MCF 10A (cell line): ENCODE data around the gene FLOT1. TPM values are rescaled to one million over a fixed set of nuclear protein-coding genes. Genes with fewer than 3 reads are reported as not detected.

ENCODE experiments used
- BruUV-seq: library from RNA; stranded (reverse); fragments of 400-500 nt; replicated peaks from 2 replicates; lab custom pipeline; 2021; lab: Mats Ljungman, UMichigan
- CTCF ChIA-PET: fragments of 300-600 bp; sonication (Branson Sonifier 250); formaldehyde crosslinking; extraction: SDS; loops from one replicate; lab custom pipeline; 2021; ENCODE audit warnings: antibody characterized with exemption, inconsistent platforms; lab: Yijun Ruan, JAX
- POLR2A ChIA-PET: fragments of 300-600, 350-650 bp; sonication (Branson Sonifier 250); formaldehyde crosslinking; extraction: SDS; loops from one replicate; lab custom pipeline; 2020; ENCODE audit warnings: antibody characterized with exemption, inconsistent platforms; lab: Yijun Ruan, JAX
- DNase-seq: peaks from one replicate; pipeline ENCODE4 v3.0.0-alpha.2; 2018; ENCODE audit not compliant: unreplicated experiment
- H3K27ac Mint-ChIP-seq: one replicate; pipeline ENCODE4 v1.8.0; 2022; ENCODE audit warnings: mild to moderate bottlenecking, low read depth, mixed read lengths; ENCODE audit not compliant: unreplicated experiment
- H3K27me3 Mint-ChIP-seq: one replicate; pipeline ENCODE4 v1.8.0; 2022; ENCODE audit warnings: mixed read lengths; ENCODE audit not compliant: insufficient read depth, unreplicated experiment
- H3K36me3 Mint-ChIP-seq: one replicate; pipeline ENCODE4 v1.8.0; 2022; ENCODE audit warnings: mild to moderate bottlenecking, moderate library complexity, mixed read lengths; ENCODE audit not compliant: insufficient read depth, unreplicated experiment
- H3K4me1 Mint-ChIP-seq: one replicate; pipeline ENCODE4 v1.8.0; 2022; ENCODE audit warnings: mixed read lengths; ENCODE audit not compliant: insufficient read depth, unreplicated experiment
- H3K4me3 Mint-ChIP-seq: one replicate; pipeline ENCODE4 v1.8.0; 2022; ENCODE audit warnings: mild to moderate bottlenecking, moderate library complexity, mixed read lengths; ENCODE audit not compliant: unreplicated experiment
- H3K9me3 Mint-ChIP-seq: one replicate; pipeline ENCODE4 v1.8.0; 2022; ENCODE audit warnings: mixed read lengths; ENCODE audit not compliant: unreplicated experiment
- CTCF ChIP-seq: fragments of 200-600 bp; IDR thresholded peaks from one replicate; pipeline ENCODE4 v1.8.0; 2022; ENCODE audit warnings: antibody characterized with exemption, mild to moderate bottlenecking; ENCODE audit not compliant: unreplicated experiment
- intact Hi-C: fragments of 100-400 bp; cut with micrococcal nuclease; formaldehyde crosslinking; loops from 2 replicates; pipeline ENCODE4 v1.14.1; 2022
- total RNA-seq: library from RNA; stranded (reverse); gene quantifications from 2 replicates; pipeline ENCODE4 v1.2.3, GENCODE V29; 2022

The FLOT1 gene
- total RNA-seq, 1 experiment from 2014 or later, result 61.8 TPM

- no peaks in the 10 kb centered on the region for H3K9me3 Mint-ChIP-seq
- peak overlapping the region; percentile 80 for H3K27ac Mint-ChIP-seq
- peak overlapping the region; percentile 94 for H3K4me3 Mint-ChIP-seq
- TF ChIP-seq CTCF, result no peak
- peaks cover 13% of the 10 kb centered on the region for H3K36me3 Mint-ChIP-seq
- ChIA-PET CTCF (interaction anchor here (0.6 to 5.5 kb wide), 10 partner anchors 9 to 195 kb away, joined by 3 to 62 read pairs (median 6); partner anchors contain the start of gene DHX16), POLR2A (interaction anchor here (0.7 to 13.9 kb wide), 21 partner anchors 9 to 977 kb away, joined by 3 to 477 read pairs (median 4); partner anchors contain the start of genes DDR1, DHX16, FLOT1 and GPANK1)
- intact Hi-C loops, result loop anchor here (2.0 to 5.0 kb wide), 2 partner anchors 134 to 189 kb away; no protein-coding TSS in a partner anchor
- peak; percentile 51 for DNase-seq
- no peaks in the 10 kb centered on the region for H3K27me3 Mint-ChIP-seq
- TSS peak; percentile 85 for BruUV-seq
- peaks cover 58% of the 10 kb centered on the region for H3K4me1 Mint-ChIP-seq
Observed at GRCh38 chr6:30687659-30688431, 54.6 kb downstream of the FLOT1 start.

- POLR2A ChIA-PET, result interaction anchor here (0.7 to 13.9 kb wide), 19 partner anchors 8 to 713 kb away, joined by 3 to 477 read pairs (median 5); partner anchors contain the start of genes DDR1, DHX16, FLOT1 and MDC1
- intact Hi-C loops, result loop anchor here (1.0 to 5.0 kb wide), 3 partner anchors 30 to 190 kb away; partner anchors contain the start of gene MDC1
- BruUV-seq, result no TSS peak
Observed at GRCh38 chr6:30686908-30687658, 55.4 kb downstream of the FLOT1 start.

GRCh38 chr6:30686009-30686907 is 56.2 kb downstream of the FLOT1 start, which contains the start of gene PPP1R18:
Gene PPP1R18 (minus strand): TSS chr6:30686645. CDS start chr6:30686018, 627 bp downstream.
- Mint-ChIP-seq H3K36me3 (peaks cover 27% of the 10 kb centered on the region), H3K4me1 (peaks cover 71% of the 10 kb centered on the region), H3K27me3 (no peaks in the 10 kb centered on the region), H3K4me3 (peak within 1 kb of the TSS; percentile 94), H3K9me3 (no peaks in the 10 kb centered on the region), H3K27ac (peak within 1 kb of the TSS; percentile 80)
- TF ChIP-seq CTCF, result no peak
- intact Hi-C loops, result loop anchor here (1.0 to 5.0 kb wide), 3 partner anchors 31 to 191 kb away; partner anchors contain the start of gene MDC1
- POLR2A ChIA-PET, result interaction anchor here (0.6 to 6.5 kb wide), 12 partner anchors 13 to 425 kb away, joined by 3 to 251 read pairs (median 4); partner anchors contain the start of genes DDR1, DHX16, MDC1 and TUBB
- DNase-seq, result peak; percentile 74
- BruUV-seq, result TSS peak; percentile 30
- CTCF ChIA-PET, result interaction anchor here (0.7 to 17.5 kb wide), 4 partner anchors 10 to 54 kb away, joined by 3 to 537 read pairs (median 5); partner anchors contain the start of genes MDC1 and TUBB

More at GRCh38 chr6:30686908-30687658, 55.4 kb downstream of the FLOT1 start:
- peaks cover 66% of the 10 kb centered on the region for H3K4me1 Mint-ChIP-seq
- peaks cover 19% of the 10 kb centered on the region for H3K36me3 Mint-ChIP-seq
- CTCF ChIA-PET, result interaction anchor here (0.6 to 5.5 kb wide), 7 partner anchors 8 to 196 kb away, joined by 3 to 62 read pairs (median 7); no protein-coding TSS in a partner anchor
- H3K27ac Mint-ChIP-seq, result peak overlapping the region; percentile 80
- no peaks in the 10 kb centered on the region for H3K9me3 Mint-ChIP-seq
- no peaks in the 10 kb centered on the region for H3K27me3 Mint-ChIP-seq
- TF ChIP-seq CTCF, result no peak
- H3K4me3 Mint-ChIP-seq, result peak overlapping the region; percentile 94
- peak; percentile 96 for DNase-seq
